DMS153 treated with DMSO at 0.1 percent for 48 hours (cell line): ENCODE measurements around the gene RNF222.
"Not testable (repeated sequence)": the region's sequence is repeated elsewhere in the genome, so short reads cannot be mapped to it uniquely, and the experiment has no call there.

Experiments
- DNase-seq: peaks from one replicate; lab custom pipeline; 2025; ENCODE audit not compliant: unreplicated experiment; lab: John Stamatoyannopoulos, UW

The RNF222 gene

DNA sequence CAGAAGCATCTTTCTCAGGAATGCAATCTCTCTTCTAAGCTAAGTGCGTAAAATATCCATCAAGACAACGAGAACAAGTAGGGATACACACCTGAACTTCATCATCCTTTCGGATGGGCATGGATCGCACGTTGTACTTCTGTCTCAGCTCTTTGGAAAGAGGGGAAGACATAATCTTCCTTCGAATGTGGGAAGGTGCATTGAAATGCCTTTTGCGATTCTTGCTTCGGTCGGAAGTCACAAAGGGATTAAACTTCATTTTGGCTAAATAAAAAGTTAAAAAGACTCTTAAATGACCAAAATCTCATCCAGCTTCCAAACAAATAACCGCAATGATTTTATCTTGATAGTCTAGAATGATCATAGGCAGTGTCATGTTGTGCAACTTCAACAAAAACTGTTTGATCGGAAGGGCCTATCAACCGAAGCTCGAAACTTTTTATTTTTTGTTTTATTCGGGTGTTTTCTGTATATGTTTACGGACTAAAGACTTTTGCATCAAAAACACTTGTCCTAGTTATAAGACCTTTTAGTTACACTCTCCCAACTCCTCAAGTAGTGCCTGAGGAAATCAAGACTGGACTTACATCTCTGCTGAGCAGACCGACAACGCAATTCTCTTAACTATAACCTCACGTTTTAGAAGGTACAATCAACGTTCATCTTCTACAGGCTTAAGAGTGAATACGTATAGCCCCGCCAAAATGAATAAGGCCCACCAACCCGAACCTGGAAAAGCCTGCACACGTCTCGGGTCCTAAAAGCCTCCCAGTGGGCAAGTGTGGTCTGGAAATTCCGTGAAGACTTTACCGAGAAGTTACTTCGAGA is 15.4 kb downstream of the RNF222 start:
- DNase-seq, result no peak

DNA sequence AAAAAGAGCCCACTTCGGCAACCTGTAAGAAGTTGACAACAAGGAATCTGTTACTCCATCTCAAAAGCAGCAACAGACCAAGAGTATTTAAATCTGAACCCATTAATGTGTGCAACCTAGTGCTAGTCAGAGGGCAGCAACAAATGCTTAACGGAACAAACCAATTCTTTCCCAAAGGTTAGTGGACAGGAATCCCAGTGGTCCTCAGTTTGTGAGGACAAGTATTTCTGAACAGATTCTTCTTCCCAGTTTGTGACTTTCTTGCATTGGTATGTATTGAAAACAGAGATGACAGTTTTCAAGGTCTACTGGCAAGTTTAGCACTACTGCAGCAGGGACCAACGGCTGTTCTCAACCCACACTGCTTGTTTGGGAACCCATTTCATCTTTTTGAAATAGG is 17.6 kb downstream of the RNF222 start:
- no peak for DNase-seq

DNA sequence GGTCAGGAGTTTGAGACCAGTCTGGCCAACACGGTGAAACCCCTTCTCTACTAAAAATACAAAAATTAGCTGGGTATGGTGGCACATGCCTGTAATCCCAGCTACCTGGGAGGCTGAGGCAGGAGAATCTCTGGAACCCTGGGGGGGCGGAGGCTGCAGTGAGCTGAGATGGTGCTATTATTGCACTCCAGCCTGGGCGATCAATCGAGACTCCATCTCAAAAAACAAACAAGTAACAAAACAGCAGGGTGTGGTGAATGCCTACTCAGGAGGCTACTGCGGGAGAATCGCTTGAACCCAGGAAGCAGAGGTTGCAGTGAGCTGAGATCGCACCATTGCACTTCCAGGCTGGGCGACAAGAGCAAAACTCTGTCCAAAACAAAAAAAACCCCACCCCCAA is 19.5 kb downstream of the RNF222 start:
- not testable (repeated sequence) for DNase-seq

DNA sequence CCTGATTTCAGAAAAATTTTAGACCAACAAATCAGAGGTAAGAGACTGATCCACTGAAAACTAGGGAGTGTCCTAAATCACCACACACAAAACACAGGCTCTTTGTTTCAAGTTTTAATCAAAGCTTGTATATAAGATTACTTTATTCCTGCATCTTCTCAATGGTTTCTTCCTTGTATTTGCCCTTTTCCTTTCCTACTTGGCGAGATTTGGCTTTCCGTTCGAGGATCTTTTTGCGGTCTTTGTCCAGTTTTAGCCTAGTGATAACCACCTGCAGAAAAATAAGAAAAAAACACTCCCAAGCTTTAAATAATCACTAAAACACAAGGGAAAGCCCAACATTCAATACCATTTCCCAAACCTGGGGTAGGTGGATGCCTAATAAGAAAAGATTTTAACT is 20.2 kb downstream of the RNF222 start:
- DNase-seq, result no peak

DNA sequence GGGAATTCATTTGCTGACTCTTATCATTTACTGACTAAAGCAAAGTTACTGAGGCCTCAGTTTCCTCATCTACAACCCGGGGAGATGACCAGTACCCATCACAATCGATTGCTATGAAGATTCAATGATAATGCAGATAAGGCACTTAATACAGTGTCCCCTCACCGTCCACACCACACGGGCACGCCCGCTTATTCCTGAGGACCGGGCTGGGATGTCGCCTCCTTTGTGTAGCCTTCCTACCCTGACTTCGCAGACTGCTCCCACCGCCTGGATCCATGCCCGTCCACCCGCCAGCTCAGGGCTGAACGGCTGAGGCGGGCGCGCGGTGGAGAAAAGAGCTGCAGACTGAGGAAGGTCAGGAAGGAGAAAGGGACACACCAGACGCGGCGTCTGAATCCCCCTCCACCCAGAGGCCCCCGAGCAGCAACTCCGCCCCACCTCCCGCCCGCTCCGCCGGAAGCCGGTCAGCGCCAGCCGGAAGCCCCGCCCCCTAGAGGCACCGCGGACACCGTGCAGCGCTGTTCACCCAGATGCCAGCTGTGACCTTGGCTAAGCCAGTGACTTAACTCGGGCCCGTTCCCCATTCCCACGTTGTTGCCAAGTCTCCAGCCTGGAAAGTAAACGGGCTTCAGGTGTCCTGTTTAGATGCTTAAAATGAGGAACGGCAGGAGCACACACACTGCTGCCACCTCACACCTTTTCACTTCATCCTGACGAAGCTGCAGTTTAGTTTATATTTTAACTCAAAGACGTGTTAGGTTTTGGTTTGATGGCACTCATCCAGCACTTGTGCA is 21.2 kb downstream of the RNF222 start, which contains the start of gene KRABD2:
Gene KRABD2 (minus strand): TSS at position 434 of the 797 bp plus-strand sequence.
- peak; percentile 20 for DNase-seq

DNA sequence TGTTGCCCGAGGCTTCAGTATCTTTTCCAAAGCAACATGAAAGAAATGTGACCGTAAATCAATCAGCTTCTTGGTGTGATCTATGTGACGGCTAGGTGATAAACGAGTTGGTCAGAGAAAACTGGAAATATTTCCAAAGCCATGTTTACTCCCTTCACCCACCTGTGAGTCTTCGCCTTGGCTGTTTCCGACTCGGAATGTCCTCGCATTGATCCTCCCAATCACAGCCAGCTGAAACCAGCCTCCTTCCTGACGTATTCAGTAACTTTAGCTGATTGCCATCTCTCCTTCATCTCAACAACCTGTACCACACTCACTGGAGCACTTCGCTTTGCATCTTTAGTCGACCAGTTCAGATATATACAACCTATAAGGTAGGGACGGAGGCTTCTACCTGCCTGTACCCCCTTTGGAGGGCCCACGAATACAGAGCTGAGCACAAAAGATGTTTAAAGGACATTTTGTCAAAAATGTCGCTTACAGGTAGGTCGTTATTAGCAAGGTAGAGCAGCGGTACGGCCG is 21.8 kb downstream of the RNF222 start:
- no peak for DNase-seq

DNA sequence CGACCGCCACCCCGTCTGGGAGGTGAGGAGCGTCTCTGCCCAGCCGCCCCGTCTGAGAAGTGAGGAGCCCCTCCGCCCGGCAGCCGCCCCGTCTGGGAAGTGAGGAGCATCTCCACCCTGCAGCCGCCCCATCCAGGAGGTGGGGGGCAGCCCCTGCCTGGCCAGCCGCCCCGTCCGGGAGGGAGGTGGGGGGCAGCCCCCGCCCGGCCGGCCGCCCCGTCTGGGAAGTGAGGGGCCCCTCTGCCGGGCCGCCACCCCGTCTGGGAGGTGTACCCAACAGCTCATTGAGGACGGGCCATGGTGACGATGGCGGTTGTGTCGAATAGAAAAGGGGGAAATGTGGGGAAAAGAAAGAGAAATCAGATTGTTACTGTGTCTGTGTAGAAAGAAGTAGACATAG is 23.8 kb downstream of the RNF222 start:
- not testable (repeated sequence) for DNase-seq

DNA sequence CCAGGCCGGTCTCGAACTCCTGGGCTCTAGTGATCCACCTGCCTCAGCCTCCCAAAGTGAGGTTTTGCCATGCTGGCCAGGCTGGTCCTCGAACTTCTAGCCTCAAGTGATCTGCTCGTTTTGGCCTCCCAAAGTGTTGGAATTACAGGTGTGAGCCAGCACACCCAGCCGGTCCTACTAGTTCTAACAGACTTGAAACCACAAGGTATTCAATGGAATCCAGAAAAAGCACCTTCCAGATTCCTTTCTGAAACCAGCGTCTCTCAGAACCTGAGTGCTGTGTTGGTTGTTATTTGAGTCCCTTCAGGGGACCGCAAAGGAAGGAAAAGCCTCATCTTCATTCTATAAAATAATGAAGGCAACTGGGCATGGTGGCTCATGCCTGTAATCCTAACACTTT is 25.2 kb downstream of the RNF222 start:
- no peak for DNase-seq

DNA sequence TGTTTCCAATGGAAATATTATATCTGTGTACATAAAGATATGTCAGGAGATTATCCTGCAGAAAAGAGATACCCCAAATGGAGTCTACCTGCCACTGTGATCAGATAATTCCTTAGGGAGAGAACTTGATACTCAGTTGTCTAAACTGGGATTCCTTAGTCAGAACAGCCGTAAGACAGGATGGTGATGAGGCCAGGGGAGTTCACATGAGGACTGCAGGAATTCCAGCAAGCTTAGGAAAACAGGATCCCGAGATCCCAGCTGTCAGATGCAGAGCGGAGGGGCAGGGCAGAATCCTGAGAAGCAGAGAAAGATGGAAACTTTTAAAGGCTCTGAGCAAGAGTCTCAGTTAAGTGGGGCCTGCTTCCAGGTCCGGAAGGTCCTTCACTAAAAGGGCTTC is 25.8 kb downstream of the RNF222 start:
- DNase-seq, result no peak

DNA sequence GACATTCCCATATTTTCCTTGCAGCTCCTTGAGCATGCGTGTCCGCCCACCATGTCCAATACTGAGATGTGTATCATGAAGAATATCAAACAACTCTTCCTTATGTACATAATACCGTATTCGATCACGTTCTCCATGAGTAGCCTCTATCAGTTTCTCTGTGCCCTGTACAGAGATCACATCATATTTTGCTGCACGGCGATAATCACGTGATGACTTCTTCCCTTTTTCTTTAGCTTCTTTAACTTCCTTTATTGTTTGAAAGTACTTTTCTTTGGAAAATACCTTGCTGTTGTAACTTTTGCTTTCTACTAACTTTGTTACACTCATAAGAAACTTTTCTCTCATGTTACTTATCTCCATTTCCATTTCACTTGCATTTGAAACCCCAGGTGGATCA is 27.7 kb downstream of the RNF222 start:
- no peak for DNase-seq

DNA sequence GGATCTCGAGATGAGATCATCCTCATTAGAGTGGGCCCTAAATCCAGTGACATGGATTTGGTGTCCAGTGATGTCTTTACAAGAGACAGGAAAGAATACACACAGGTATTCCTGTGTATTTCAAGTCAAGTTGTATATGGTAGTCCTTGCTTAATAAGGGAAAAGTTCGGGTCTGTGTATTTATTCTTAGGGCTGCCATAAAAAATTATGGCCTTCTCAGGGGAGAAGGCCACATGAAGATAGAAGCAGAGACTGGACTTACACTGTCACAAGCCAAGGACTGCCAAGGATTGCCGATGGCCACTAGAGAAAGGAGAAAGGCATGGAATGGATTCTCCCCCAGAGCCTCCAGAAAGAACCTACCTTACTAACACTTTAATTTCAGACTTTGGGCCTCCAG is 29.4 kb downstream of the RNF222 start:
- no peak for DNase-seq

DNA sequence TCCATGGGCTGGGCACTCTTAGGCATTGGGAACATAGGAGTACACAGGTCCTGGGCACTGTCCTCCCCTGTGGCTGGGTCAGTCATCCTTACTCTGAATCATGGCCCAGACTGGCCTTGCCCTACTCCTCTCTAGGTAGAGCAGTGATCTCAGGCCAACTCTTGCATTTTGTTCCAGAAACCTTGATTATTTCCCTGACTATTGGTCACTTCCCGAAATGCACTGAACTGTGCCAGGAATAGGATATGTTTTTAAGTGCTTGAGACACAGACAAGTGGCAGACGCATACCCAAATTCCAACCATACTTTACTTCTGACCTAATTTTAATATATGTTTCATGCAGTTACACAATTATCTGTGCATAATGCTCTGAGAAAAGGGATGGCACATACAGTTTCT is 31.4 kb downstream of the RNF222 start:
- DNase-seq, result no peak

DNA sequence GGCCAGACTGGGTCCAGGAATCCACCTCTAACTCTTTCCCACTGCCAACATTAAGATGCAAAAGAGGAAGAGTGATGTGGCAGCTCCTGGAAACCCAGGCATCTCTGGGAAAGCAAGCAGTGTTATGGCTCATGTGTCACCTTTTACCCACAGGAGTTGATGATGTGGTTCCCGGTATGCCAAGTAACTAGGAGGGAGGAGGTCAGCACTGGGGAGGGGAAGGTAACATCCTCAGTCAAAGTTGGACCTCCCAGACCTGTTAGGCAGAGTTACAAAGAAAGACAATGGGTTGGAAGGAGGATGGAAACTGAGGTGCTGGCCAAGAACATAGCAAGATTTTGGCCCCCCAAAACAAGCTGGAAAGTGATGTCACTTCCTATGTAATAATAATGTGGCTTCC is 32.5 kb downstream of the RNF222 start:
- no peak for DNase-seq

DNA sequence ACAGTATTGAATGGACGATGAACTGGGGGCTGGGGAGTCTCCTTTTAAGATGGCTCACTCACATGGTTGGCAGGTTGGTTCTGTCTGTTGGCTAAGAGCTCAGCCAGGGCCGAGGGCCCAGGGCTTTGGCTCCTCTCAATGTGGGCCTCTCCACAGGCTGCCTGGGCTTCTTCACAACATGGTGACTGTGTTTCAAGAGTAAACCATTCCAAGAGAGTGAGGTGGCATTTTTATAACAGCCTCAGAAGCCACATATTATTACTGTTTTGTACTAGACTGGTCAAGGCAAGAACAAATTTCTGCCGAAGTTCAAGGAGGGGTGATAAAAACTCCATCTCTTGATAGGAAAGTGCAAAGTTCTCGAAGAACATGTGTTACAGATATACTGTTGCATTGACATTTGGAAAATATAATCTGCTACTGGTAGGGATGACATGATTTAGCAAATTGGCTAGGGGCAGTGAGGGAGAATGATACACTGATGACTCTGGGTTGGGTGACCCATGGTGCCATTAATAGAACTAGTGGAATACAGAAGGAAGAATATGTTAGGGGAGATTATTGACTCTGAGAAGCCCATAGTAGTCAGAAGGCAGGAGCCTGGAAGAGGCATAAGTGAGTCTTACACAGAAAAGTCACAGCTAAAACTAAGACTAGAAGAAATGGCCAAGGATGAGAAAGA is 34.8 kb downstream of the RNF222 start:
- DNase-seq, result no peak

DNA sequence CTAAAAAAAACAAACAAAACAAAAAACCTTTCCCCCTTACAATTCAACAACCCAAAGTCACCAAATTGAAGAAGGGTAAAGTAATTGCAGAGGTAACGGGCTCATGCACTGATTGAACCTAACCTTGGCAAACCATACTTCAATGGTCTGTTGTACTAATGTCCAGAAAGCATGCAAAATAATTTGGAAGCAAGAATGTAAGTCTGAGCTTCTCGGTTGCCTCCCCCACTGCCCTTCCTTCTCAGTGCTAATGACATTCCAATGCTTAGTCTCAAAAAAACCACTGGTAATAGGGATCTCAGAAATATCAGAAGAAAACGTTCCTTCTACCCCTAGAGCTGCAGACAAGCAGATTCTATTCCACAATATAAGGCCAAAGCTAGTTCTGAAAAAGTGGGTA is 36.9 kb downstream of the RNF222 start:
- DNase-seq, result no peak

DNA sequence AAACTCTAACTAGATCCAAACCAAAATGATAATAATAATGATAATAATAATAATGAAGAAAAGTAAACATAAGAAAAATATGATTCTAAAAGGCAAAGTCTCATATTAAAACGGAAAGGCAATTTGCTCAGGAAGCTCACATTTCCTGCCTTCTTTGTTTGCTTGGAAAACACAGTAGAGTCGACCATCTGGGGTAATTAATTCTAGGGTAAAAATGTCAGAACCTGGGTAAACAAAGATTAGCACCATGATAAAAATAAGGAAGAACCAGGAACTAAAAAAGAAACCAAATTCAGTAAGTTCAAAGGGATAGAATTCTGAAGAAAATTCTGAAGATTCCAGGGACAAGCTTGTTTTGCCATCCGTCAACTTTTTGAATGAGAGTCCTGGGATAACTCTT is 37.4 kb downstream of the RNF222 start:
- no peak for DNase-seq

DNA sequence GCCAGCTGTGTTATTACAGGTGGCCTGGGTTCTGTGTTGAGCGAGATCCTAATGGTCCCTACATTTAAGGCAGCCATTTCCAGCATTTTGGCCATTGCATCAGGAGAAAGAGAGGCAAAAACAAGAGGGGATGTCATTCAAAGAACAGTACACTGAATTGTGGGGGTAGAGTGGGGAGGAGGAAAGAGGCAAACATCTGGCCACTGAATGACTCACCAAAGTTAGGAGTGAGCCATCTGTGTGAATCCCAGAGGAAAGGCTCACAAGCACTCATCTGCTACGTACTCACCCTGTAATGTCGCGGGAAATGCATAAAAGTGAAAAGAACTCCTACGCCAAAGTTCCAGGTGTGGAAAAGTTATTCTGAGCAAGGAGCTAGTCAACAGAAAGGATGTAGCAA is 37.9 kb downstream of the RNF222 start:
- DNase-seq, result no peak

DNA sequence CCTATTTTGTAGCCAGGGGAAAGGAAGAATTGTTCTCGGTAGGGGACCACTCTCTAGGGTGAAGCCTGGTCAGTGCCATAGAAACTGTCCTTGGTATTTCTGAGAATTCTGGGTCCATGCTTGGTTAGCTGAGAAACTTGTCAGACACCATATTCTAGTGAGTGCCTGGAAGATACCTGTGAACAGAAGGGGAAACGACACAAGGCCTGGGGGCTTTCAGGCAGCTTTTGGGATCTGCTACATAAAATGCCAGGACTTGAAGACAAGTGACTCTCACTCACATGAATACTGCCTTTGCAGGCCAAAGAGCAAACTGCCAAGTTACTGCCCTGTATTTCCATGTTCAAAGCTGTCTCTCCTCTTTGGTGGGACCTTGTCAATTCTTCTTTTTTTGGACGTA is 39.7 kb downstream of the RNF222 start:
- no peak for DNase-seq

DNA sequence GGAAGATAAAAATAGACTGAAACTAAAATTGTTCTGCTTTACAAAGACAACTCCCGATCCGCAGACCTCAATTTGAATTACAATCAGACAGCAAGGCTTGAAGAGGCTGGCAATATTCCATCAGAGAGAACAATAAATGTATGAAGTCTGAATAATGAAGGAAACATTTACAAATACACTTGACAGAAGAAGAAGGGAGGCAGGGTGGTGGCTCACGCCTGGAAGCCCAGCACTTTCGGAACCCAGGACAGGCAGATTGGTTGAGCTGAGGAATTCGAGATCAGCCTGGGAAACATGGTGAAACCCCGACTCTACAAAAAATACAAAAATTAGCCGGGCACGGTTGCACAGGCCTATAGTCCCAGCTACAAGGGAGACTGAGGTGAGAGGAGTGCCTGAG is 43.4 kb downstream of the RNF222 start:
- DNase-seq, result no peak

DNA sequence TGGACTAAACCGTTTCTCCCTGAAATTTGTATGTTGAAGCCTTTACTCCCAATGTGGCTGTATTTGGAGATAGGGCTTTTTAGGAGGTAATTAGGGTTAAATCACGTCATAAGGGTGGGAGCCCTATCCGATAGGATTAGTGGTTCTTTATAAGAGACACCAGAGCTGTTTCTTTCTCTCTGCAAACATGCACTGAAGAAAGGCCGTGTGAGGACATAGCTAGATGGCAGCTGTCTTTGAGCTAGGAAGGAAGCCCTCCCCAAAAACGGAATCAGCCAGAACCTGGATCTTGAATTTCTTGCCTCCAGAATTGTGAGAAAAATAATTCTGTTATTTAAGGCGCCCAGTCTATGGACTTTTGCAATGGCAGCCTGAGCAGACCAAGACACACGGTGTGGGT is 43.9 kb downstream of the RNF222 start:
- DNase-seq, result no peak

DNA sequence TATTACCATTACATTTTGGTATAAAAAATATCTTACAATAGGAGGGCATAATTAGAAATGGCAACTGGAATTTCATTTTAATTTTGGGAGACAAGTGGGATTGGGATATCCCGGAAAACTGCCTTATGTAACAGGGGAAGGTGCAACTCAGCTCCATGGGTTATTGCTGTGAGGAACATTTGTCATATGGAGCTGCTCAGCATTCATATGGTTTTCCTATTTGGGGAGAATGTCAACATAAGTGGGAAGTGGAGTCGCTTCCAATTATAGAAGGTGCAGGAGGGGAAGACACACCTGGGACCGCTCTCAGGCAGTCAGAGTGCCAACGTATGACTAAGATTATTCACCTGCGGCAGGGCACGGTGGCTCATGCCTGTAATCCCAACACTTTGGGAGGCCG is 47.3 kb downstream of the RNF222 start:
- no peak for DNase-seq

DNA sequence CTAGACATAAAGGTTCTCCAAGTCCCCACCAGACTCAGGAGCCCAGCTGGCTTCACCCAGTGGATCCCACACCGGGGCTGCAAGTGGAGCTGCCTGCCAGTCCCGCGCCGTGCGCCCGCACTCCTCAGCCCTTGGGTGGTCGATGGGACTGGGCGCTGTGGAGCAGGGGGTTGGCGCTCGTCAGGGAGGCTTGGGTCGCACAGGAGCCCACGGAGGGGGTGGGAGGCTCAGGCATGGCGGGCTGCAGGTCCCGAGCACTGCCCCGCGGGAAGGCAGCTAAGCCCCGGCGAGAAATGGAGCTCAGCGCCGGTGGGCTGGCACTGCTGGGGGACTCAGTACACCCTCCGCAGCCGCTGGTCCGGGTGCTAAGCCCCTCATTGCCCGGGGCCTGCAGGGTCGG is 50.6 kb downstream of the RNF222 start:
- not testable (repeated sequence) for DNase-seq
